NCI-H446 (cell line): Measurements from ENCODE around the gene MEAK7.

Experiments
- DNase-seq, 2 experiments: peaks; one replicate each; lab custom pipeline; 2025; lab: John Stamatoyannopoulos, UW

MEAK7 gene

DNA sequence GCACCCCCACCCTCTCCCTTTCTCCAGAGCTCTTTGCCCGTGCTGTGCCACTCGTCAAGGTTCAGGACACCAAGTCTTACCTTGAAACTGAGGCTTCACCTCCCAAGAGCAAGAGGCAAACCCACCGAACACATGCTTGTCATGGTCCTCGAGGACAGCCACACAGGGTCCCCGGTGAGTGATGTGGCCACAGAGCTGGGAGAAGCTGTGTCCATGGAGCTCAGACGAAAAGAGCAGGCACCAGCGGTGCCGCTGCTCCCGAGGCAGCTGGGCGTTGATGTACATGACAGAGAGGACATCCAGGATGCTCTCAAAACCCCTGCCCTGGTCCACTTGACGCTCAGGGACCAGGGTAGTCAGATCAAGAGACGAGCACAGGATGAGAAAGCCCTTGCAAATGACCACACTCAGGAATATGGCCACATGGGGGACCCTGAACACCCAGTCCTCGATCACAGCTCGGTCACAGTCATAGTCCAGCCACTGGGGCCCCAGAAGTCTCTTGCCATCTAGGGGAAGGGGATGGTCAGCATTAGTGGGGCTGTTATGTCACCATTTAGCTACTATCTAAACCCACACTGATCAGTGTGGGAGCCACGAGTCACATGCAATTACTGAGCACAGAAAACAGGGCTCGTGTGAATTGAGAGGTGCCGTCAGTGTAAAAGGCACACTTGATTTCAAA is 17.8 kb downstream of the MEAK7 start:
- DNase-seq: no peak

- DNase-seq: no peak
Observed at GRCh38 chr16:84486126-84486525, 18.3 kb downstream of the MEAK7 start.

DNA sequence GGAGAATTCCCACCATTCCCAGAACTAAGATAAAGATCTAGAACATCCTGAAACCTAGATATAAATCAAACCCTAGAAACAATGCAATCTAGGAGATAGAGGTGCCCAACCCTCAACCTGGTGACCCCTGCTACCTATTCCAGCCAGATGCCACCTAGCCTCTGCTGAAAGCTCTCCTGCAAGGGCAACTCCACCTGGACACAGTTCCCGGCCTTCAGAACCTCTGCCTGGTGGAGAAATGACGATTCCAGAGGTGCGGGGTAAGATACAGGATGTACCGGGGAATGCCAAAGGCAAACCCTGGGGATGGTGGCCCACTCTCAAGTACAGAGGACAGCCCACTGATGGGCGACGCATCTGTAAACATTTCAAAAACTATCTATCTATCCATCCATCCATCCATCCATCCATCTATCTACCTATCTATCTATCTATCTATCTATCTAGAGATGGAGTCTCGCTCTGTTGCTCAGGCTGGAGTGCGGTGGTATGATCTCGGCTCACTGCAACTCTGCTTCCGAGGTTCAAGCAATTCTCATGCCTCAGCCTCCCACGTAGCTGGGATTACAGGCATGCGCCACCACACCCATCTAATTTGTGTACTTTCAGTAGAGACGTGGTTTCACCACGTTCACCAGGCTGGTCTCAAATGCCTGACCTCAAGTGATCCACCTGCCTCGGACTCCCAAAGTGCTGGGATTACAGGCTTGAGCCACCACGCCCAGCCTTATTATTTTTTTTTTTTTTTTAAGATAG is 19.0 kb downstream of the MEAK7 start:
- no peak for DNase-seq

DNA sequence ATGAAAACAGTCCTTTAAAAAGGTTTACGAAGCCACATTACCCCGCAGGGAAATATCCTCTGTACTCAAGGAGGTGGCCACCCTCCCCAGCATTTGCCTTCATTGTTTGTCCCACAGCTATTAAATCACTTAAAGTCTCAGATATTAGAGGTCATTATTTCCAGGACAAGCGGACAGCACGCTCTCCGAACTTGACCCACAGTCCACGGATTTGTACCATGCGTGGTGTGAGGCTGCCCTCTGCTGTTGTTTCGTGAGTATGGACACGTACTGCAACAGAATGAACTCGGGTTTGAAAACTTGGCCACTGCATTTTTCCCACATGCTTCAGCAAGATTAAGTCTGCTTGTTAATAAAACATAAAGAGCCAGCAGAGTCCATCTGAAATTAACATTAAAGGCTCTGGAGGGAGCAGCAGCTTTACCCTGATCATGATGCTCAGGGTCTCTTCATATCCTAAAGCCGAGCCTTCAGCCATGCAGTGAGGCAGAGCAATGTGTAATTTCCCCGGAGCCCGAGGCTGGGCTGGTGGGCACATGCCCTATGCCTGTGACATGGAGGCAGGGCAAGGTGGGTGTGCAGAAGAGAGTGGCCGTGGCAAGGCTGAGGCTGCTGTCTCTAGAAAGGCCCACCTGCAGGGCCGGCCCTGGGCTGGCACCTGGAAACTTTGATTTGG is 19.7 kb downstream of the MEAK7 start:
- no peak for DNase-seq

- no peak for DNase-seq
Observed at GRCh38 chr16:84483882-84484565, 20.4 kb downstream of the MEAK7 start.

DNA sequence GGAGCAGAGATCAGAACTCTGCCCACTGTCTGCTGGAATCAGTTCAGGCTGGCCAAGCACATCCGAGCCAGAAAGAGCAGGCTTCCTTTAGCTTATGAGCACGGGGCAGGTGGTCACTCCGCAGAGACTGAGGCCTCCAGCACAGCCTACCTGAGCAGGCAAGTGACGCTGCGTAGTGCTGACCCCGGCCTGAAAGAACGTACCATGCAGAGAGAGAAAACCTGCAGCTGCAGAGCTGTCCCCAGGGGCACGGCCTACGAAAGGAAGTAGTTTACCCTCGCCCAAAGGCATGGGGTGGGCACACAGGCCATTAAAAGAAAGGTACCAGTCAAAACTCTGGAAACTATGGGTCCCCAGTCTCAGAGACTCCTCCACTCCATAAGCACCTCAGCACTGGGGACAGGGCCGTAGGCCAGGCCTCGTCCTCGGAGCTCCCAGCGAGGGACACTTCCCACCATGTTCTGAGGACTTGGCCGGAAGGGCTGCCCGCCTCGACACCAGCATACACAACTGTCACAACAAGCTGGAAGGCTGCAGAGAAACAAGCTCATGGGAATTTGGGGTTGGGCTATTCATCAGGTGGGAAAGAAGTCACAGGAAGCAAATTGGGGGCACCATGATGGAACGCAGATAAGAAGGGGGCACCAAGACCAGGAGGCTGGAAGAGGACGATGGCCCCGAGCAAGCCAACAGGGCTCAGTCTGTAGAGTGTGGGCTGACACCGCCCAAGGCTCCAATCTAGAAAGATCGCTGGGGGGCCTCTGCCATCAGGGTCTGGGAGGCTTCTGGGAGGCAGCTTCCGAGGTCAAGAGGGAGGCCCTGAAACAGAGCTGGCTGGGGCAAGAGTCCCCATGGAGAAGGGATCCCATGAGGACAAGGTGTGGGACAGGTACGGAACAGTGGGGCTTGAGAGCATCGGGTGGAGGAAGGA is 21.2 kb downstream of the MEAK7 start:
- DNase-seq: no peak

- DNase-seq: no peak
Observed at GRCh38 chr16:84482001-84482891, 22.2 kb downstream of the MEAK7 start.

DNA sequence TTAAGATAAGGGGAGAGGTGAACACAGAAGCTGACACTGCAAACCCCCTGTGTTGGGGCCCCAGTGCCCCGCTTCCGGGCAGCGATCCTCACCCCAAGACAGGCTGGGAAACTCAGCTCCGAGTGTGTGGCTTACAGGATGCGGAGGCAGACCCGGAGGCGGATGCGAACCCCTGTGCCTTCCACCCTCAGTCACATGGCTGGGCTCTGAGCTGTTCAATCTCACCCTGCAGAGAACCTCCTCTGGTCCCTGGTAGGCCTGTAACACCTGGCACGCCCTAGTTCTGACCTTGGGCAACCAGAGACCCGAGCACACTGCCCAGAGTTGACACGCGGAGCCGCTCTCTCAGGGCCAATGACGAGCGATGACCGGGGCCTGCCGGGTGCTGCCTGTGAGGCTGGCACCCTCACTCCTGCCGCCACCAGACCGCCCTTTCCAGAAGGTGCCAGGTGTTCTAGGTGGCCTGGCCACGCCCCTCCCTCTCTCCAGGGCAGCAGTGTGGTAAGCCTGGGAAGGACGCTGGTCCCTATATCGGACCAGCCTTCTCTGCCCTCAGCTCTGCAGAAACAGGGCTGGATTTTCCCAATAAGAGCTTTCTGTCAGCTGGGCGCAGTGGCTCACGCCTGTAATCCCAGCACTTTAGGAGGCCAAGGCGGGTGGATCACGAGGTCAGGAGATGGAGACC is 23.3 kb downstream of the MEAK7 start:
- DNase-seq: no peak

DNA sequence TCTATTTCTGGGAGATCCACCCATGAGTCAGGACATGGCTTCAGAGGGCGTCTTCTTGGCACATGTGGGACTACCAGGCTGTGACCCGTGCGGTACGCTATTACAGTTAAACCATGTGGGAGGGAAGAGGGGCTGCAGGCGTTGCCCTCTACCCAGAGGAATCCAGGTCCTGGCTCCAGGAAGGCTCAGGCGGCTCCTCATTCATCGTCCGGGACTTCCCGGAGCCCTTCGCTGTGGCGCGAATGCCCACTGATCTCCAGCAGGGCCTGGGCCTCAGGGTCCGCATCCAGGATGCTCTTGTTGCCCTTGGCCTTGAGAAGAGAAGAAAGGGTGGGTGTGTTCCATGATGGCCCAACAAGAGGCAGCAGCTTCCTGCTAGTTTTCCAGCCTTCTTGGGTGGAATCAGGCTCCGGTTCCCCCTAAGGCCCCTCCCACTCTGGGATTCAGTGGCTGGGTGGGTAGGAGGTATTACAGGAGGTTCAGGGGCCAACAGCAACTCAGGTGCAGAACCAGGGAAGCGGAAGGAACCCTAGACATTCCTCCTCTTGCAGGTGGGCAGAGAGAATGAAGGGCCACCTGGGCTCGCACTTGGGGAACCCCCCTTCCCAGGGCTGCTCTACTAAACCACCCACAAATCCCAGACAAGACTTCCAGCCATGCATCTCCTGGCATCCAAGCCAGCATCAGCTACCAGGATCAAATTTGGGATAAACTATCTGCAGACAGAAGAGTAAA is 24.6 kb downstream of the MEAK7 start:
- DNase-seq: no peak

GRCh38 chr16:84478172-84478947 is 26.1 kb downstream of the MEAK7 start:
- no peak for DNase-seq

- DNase-seq: no peak
Observed at GRCh38 chr16:84477661-84478060, 26.8 kb downstream of the MEAK7 start.

GRCh38 chr16:84476401-84476800 is 28.1 kb downstream of the MEAK7 start:
- DNase-seq: no peak

GRCh38 chr16:84475643-84476240 is 28.7 kb downstream of the MEAK7 start:
- DNase-seq: no peak

DNA sequence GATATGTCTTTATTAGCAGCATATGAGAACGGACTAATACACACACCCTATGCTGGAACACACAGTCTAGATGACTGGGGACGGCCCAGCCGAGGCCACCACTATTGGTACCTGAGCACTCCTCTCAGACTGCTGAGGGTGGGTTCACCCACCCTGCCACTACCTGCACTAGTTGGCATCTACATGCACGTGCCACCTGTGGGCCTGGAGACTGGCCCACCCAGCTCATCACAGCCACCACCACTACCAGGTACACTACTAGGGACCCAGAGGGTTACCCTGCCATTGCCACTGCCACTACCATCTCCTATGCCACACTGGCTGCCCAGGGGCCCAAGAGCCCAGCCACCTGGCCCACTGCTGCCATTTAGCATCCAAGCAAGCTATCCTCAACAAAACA is 32.5 kb downstream of the MEAK7 start:
- no peak for DNase-seq

GRCh38 chr16:84471316-84471715 is 33.1 kb downstream of the MEAK7 start:
- no peak for DNase-seq

DNA sequence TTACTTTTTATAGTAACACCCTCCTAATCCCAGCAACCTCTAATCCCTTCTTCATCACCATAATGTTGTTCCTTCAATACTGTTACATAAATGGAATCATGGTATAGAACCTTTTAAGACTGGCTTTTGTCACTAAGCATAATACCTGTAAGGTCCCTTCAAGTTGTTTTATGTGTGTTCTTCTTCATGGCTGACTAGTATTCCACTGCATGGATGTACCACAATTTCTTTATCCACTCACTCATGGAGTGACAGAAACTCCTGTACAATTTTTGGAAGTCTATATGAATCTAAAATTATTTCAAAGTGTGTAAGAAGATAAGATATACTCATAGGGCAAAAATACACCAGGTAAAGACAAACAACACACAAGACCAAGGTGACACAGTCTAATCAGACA is 36.8 kb downstream of the MEAK7 start:
- DNase-seq: no peak

DNA sequence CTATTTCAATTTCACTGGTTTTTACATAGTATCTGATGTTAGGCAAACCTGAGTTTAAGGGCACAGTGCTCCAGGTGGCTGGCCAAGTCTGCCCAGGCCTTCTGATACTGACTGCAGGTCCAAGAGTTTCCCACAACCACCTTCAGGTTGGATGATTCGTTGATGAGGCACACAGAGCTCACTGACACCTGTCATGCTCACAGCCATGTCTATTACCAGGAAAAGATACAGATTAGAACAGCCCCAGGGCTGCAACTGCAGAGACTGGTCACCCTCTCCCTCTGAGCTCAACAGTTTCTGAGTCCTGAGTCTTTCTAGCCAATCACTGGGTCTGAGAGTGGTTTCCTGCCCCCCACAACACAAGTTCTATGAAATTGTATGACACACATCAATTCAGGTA is 37.2 kb downstream of the MEAK7 start:
- no peak for DNase-seq

DNA sequence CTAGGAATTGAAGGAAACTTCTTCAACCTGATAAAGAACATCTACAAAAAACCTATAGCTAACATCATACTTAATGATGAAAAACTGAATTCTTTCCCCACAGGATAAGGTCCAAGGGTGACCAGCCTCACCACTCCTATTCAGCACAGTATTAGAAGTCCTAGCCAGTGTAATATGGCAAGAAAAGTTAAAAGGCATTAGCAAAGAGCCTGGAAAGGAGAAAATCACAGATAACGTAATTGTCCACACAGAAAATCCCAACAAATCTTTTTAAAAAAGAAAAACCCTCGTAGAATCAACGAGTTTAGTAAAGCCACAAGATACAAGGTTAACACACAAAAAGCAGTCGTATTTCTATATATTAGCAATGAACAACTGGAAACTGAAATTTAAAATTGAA is 37.8 kb downstream of the MEAK7 start:
- no peak for DNase-seq
